Right renal pelvis (tissue), 4 donors: ENCODE data around the gene ASPRV1. TPM values are rescaled to one million over a fixed set of nuclear protein-coding genes. Genes with fewer than 3 reads are reported as not detected.

Source experiments
- DNase-seq, 4 donors: peaks; one replicate each; pipeline ENCODE4 v3.0.0-alpha.2; 2013; ENCODE audit warnings: low read depth in 4 of 4, low spot score in 3 of 4, missing footprints in 1 of 4
- polyA plus RNA-seq, 4 donors: library from polyadenylated mRNA; unstranded; fragments of 120-200 nt; gene quantifications; one replicate each; pipeline ENCODE4 v1.2.1, GENCODE V29; 2013; ENCODE audit not compliant: insufficient read length in 4 of 4

Gene ASPRV1
- polyA plus RNA-seq, 4 donors: 3.8 to 5.1 (median 4.3) TPM

DNA sequence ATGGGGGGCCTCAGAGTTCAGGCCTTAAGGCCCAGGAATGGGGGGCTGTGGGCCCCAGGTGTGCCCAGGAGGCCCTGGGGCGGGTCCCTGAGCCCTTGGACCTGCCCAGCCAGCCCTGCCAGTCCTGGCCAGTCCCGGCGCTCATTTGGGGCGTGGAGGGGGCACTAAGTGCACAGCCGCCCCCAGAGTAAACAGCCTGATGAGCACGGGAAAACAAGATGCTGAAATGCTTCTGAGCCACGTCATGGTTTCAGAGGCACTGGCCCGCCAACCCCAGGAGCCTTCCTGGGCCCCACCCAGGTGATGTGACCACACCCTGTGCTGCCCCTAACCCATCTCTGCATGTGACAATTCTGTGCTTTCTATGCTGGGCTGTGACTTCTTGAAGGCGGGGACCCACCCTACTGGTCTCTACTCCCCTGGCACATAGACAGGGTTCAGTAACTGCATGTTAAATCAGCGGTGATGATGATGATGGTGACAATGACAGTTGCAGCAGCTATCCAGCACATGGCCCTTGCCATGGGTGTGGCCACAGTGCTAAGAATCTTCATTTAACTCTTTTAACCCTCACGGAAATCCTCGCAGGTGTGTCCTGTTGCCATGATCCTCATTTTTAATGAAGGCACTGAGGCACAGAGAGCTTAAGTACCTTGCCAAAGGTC is 28.1 kb upstream of the ASPRV1 start:
- no peak for DNase-seq

GRCh38 chr2:69989009-69989408 is 27.6 kb upstream of the ASPRV1 start:
- no peak for DNase-seq

DNA sequence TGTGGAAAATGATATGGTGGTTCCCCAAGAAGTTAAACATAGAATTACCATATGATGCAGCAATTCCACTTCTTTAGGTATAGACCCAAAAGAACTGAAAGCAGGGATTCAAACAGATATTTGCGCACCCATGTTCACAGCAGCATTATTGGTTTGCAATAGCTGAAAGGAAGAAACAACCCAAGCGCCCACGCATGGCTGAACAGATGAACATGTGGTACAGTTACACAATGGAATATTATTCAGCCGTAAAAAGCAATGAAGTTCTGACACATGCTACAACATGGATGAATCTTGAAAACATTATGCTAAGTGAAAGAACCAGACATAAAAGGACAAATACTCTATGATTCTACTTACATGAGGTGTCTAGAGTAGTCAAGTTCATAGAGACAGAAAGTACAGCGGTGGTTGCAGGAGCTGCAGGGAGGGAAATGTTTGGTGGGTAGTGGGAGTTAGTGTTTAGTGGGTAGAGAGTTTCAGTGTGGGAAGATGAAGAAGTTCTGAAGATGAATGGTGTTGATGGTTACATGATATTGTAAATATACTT is 26.7 kb upstream of the ASPRV1 start:
- DNase-seq: no peak

- no peak for DNase-seq
Observed at GRCh38 chr2:69986691-69987090, 25.3 kb upstream of the ASPRV1 start.

- DNase-seq: no peak
Observed at GRCh38 chr2:69985688-69986087, 24.3 kb upstream of the ASPRV1 start.

- DNase-seq: no peak
Observed at GRCh38 chr2:69985216-69985615, 23.8 kb upstream of the ASPRV1 start.

- DNase-seq: no peak
Observed at GRCh38 chr2:69983392-69983966, 22.0 kb upstream of the ASPRV1 start.

GRCh38 chr2:69979902-69980807 is 18.7 kb upstream of the ASPRV1 start:
- DNase-seq: no peak

DNA sequence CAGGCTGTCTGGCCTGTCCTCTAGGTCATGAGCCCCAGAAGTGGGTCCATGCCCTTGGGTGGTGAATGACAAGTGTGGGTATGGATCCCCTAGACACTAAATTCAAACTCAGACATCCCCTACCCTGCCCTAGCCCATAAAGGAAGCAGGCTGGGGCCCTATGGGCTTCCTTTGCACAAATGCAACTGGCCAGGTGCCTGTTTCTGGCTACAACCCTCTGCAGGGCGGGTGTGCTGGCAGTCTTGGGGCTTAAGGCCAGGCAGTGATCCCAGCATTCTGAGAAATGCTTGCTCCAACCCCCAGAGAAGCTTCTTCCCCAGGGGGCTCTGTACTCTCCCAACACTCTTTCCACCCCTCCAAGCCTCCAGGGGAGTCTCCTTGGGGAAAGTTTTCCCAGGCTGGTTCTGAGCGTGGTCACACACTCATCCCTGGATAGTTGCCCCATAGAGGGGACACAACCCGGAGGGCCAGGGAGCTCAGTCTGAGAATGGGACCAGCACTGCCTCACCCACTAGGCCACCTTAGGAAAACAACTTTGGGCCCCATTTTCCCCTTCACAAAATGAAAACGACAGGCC is 16.6 kb upstream of the ASPRV1 start:
- DNase-seq: no peak

DNA sequence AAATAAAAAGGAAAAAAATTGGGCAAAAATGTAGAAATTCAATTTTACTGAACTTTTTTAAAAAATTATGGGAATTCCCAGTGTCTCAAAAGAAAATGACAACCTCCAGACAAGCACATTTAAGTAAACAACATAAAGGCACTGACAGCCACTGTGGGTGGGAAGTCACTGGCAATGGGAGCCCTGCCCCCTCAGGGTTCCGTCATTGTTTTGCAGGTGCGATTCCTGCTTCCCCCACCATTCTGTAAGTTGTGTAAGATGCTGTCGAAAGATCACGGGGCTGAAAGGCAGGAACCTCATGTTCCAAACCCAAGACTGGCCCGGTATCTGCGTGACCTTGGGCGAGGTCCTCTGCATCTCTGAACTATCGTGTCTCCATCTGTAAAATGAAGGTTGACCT is 15.8 kb upstream of the ASPRV1 start:
- DNase-seq: no peak

- no peak for DNase-seq
Observed at GRCh38 chr2:69975853-69976462, 14.5 kb upstream of the ASPRV1 start.

DNA sequence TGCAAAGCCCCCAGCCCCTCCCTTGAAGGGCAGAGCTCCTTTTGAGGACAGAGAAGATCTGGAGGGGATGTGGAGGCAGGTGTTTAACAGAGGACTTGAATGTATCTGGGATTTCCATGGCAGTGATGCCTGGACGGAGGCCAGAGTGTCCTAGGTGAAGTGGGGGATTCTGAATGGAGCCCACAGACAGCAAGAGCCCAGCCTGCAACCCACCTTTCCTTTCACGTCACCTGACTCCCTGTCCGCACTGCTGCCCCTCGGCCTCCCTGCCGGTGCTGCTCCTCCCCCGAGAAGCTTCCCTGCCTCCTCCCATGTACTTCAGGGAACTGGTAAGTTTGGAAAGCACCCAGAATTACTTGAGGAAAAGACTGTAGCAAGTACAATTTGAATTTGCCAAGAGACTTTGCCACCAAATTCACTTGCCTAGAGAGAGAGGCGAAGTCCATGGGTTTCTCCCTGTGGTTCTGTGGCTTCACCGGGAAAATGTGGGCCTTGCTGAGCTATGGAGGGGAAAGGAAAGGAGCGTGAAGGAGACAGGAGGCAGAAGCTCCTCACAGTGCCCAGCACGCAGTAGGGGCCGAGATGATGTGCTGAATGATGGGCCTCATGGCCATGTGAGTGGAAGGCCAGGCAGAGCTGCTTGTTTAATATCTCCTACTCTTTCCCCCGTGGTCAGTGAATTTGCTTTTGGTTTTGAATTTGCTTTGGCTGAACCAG is 13.9 kb upstream of the ASPRV1 start:
- no peak for DNase-seq

DNA sequence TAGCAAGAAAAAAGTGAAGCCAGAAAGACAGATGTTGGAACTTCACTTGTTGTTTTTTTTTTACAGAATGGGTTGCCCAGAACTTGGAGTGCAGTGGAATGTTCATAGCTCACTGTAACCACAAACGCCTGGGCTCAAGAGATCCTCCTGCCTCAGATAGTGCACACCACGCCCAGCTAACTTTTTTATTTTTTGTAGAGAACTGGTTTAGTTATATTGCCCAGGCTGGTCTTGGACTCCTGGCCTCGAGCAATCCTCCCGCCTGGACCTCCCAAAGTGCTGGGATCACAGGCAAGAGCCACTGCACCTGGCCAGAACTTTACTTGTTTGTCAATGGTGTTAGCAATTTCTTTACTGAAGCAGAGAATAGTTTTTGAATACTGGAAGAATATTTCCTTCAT is 11.9 kb upstream of the ASPRV1 start:
- DNase-seq: no peak

DNA sequence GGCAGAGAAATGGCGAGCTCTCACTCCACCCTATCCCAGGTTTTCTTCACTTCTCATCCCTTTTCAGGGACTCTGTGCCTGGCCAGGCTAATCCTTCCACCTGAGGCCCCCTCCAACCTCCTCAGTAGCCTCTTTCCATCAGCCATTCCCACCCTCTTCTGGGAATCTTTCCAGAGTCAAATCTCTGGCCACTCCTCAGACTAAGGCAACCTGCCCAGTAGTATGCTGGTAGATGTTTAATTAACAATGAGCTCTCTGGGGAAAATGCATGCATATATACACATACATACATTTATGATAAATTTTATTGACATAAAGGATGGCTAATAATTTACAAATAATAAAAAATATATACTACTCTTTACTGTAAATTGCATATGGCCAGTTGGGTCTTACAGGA is 11.4 kb upstream of the ASPRV1 start:
- DNase-seq: no peak

DNA sequence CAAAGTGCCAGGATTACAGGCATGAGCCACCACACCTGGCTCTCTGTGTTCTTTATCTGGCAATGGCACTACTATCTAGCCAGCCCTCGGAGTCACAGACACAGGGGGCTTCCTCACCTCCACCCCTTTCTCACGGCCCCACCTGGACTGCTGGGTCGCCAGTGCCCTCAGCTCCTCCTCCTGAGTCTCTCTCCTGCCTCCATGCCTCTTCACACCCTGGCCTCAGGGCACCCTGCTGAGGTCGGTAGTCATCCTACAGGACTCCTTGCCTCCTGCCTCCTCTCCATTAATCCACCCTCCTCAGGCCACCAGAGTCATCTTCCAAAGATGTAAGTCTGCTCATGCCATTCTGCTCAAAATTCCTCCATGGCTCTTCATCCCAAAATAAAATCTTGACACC is 8.6 kb upstream of the ASPRV1 start:
- no peak for DNase-seq

DNA sequence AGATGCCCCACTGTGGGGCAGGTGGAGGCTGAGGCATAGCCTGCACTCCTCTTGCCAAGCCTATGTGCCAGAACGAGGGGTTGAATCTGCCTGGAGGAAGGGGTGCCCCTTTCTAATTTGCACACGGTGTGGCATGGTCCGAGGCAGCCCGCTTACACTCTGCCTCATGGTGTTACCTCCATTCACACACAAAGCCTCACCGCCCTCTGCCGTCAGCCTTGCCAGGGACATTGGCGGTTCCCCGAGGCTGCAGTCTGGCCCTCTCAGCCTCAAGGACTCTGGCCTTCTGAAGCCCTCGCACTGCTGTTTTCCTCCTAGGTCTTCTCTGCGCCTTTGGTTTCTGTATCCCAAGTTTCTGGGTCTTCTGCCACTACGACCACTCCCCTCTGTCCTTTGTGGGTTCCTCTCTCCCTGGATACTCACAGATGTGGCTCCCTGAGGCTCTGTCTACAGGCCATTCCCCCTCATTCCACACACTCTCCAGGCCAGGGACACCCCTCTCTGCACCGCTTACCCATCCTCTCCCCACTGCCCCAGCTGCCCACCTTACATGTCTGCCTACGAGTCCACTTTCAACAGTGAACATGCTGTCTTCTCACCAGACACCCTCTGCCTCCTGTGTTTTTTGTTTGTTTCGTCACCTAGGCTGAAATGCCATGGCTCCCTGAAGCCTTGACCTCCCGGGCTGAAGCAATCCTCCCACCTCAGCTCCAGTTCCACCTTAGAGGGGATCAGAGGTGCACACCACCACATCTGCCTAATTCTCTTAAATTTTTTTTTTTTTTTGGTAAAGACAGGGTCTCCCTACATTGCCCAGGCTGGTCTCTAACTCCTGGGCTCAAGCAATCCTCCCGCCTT is 7.9 kb upstream of the ASPRV1 start:
- no peak for DNase-seq

DNA sequence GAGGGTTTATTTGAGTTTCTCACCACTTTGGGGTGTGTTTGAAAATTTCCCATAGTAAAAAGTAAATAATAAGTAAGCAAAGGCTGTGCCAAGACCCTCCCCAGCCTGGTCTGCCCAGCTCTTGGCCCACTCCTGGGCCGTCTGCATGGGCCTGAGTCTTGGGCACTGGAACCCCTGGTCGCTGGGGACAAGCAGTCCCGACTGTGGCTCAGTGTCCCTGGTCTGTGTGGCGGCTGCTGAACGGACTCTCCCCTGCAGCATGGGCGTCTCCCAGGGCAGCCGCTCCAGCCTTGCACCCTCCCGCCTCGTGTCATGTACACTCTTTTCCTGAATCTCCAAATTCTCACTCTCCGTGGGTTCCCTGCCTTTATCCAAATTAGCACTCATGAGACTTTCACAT is 7.2 kb upstream of the ASPRV1 start:
- no peak for DNase-seq

- no peak for DNase-seq
Observed at GRCh38 chr2:69966496-69966895, 5.1 kb upstream of the ASPRV1 start.
